Measurements from ENCODE around the gene PIH1D1. TPM values are rescaled to one million over a fixed set of nuclear protein-coding genes. Genes with fewer than 3 reads are reported as not detected.
"Not testable (repeated sequence)": the region's sequence is repeated elsewhere in the genome, so short reads cannot be mapped to it uniquely, and the experiment has no call there.

The PIH1D1 gene
- total RNA-seq, 1 experiment from 2014 or later = 81.1 TPM

GRCh38 chr19:49481020-49481683 lies 29.5 kb upstream of the PIH1D1 start:
- DNase-seq (ENCODE audit: low read depth) = no peak

- no peak for DNase-seq (ENCODE audit: low read depth)
Observed at GRCh38 chr19:49479975-49480628, 28.5 kb upstream of the PIH1D1 start.

- DNase-seq (ENCODE audit: low read depth) = no peak
Observed at GRCh38 chr19:49475995-49476880, 24.6 kb upstream of the PIH1D1 start.

GRCh38 chr19:49475191-49475917 lies 23.7 kb upstream of the PIH1D1 start:
- DNase-seq (ENCODE audit: low read depth) = no peak

- no peak for DNase-seq (ENCODE audit: low read depth)
Observed at GRCh38 chr19:49474542-49474924, 22.9 kb upstream of the PIH1D1 start.

GRCh38 chr19:49473868-49474541 lies 22.4 kb upstream of the PIH1D1 start, which contains the start of gene FLT3LG:
TSS of gene FLT3LG (plus strand) at chr19:49474215. CDS start at chr19:49474640, 425 bp downstream.
- peak; percentile 71 for DNase-seq (ENCODE audit: low read depth)

- DNase-seq (ENCODE audit: low read depth) = not testable (repeated sequence)
Observed at GRCh38 chr19:49473501-49473867, 21.9 kb upstream of the PIH1D1 start.

- no peak for DNase-seq (ENCODE audit: low read depth)
Observed at GRCh38 chr19:49472936-49473335, 21.3 kb upstream of the PIH1D1 start.

- DNase-seq (ENCODE audit: low read depth) = no peak
Observed at GRCh38 chr19:49470615-49470978, 19.0 kb upstream of the PIH1D1 start.

GRCh38 chr19:49469828-49470614 lies 18.4 kb upstream of the PIH1D1 start:
- no peak for DNase-seq (ENCODE audit: low read depth)

GRCh38 chr19:49468746-49469447 lies 17.3 kb upstream of the PIH1D1 start:
- DNase-seq (ENCODE audit: low read depth) = peak; percentile 52

GRCh38 chr19:49468199-49468598 lies 16.6 kb upstream of the PIH1D1 start:
- DNase-seq (ENCODE audit: low read depth) = no peak

- DNase-seq (ENCODE audit: low read depth) = no peak
Observed at GRCh38 chr19:49465371-49465770, 13.8 kb upstream of the PIH1D1 start.

GRCh38 chr19:49463960-49464740 lies 12.5 kb upstream of the PIH1D1 start:
- no peak for DNase-seq (ENCODE audit: low read depth)

- no peak for DNase-seq (ENCODE audit: low read depth)
Observed at GRCh38 chr19:49462492-49462891, 10.9 kb upstream of the PIH1D1 start.

- no peak for DNase-seq (ENCODE audit: low read depth)
Observed at GRCh38 chr19:49461656-49462055, 10.0 kb upstream of the PIH1D1 start.

GRCh38 chr19:49461130-49461529 lies 9.5 kb upstream of the PIH1D1 start:
- not testable (repeated sequence) for DNase-seq (ENCODE audit: low read depth)

- no peak for DNase-seq (ENCODE audit: low read depth)
Observed at GRCh38 chr19:49459388-49459787, 7.8 kb upstream of the PIH1D1 start.

GRCh38 chr19:49458567-49458903 lies 6.9 kb upstream of the PIH1D1 start:
- no peak for DNase-seq (ENCODE audit: low read depth)
